Right kidney (tissue), 1 donor: Measurements from ENCODE around the gene KLF2.
"Not testable (repeated sequence)": the region's sequence is repeated elsewhere in the genome, so short reads cannot be mapped to it uniquely, and the experiment has no call there.

Experiments
- DNase-seq: peaks from one replicate; pipeline ENCODE4 v3.0.0-alpha.2; 2016

KLF2 gene

GRCh38 chr19:16337809-16338469, 13.3 kb downstream of the KLF2 start:
- DNase-seq: no peak

- DNase-seq: no peak
These were observed 14.1 kb downstream of the KLF2 start for GRCh38 chr19:16338470-16339360.

GRCh38 chr19:16339361-16339725, 14.7 kb downstream of the KLF2 start:
- no peak for DNase-seq

GRCh38 chr19:16340092-16340491, 15.5 kb downstream of the KLF2 start:
- DNase-seq: no peak

DNA sequence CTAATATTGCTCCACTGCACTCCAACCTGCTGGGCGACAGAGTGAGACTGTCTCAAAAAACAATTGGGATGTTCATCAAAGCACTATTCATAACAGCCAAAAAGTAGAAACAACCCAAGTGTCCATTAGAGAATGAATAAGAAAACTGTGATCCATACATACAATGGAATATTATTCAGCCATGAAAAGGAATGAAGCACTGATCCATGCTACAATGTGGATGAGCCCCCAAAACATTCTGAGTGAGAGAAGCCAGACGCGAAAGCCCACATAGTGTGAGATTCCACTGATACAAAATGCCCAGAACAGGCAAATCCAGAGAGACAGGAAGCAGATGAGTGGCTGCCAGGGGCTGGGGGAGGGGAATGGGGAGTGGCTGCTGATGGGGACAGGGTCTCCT, 16.0 kb downstream of the KLF2 start:
- DNase-seq: no peak

DNA sequence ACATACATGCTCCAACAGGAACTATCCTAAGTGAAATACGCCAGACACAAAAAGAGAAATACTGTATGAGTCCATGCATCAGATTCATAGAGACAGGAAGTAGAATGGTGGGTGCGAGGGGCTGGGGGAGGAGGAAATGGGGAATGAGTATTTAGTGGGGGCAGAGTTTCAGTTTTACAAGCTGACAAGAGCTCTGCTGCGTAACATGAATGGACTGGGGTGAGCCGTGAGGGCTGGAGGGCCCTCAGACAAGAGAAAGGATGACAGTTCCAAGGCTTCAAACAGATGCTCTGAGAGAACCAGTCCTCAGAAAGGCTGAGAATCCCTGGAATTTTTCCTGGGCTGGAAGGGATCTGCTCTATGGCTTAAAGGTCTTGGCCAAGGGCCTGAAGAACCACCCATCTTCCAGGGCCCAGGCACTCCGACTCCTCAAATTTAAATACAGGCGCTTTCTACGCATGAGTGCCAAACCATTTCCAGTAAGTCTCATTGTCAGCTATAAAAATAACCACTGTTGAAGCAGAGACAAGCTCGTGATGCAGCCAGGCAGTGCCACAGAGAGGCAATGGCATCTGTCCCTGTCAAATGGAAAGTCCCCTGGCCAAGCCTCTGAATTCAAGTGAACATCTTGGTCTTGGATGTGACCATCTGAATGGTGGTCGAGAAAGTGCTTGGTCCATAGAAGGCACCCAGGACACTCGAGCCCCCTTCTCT, 17.5 kb downstream of the KLF2 start:
- no peak for DNase-seq

DNA sequence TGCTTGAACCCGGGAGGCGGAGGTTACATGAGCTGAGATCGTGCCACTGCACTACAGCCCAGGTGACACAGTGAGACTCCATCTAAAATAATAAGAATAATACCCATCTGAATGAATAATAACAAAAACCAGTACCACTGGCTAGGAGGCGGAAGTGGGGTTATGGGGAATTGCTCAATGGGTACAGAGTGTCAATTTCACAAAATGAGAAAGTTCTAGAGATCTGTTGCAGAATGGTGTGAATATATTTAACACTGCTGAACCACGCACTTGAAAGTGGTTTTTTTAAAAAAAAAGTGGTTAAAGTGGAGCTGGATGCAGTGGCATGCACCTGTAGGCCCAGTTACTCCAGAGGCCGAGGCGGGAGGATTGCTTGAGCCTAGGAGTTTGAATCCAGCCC, 18.5 kb downstream of the KLF2 start:
- DNase-seq: no peak

GRCh38 chr19:16345457-16345856, 20.8 kb downstream of the KLF2 start:
- DNase-seq: no peak

GRCh38 chr19:16347099-16347498, 22.5 kb downstream of the KLF2 start:
- not testable (repeated sequence) for DNase-seq

DNA sequence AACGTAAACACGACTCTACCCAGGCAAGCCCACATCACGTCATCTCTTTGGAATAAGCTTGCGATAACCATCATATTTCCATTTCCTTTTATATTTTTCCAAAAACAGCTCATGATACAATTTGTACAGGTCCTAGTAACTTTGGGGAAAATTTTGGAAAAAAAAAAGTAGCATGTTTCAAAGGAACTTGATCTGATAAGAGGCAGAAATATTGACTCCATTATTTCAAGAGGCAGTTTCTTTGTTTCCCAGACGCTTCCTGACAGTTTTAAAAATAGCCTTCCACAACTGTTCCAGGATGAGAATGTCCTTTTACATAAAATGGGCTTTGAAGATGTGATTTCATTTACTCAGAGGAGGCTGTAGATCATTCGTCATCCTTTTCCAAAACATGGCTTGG, 23.1 kb downstream of the KLF2 start:
- DNase-seq: no peak

- DNase-seq: no peak
These were observed 25.0 kb downstream of the KLF2 start for GRCh38 chr19:16349551-16350152.

GRCh38 chr19:16351133-16351809, 26.6 kb downstream of the KLF2 start:
- DNase-seq: no peak

- DNase-seq: peak; percentile 54
These were observed 30.8 kb downstream of the KLF2 start for GRCh38 chr19:16355293-16356043.

DNA sequence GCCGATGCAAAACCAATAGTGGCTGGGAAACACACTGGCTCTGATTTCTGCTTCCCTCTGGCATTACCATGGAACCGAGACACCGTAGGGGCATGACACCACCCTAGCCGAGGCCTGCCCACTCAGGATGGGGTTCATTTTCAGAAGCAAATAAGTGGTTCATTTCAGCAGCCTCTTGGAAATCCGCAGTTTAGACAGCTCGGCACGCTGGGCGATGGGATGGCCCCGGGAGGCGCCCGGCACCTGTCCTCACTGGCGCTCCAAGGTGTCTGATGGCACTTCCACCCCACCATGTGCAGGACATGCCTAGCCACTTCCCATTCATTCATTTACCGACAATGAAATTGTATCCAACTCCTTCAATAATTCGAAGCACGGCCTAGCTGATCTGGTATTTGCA, 33.8 kb downstream of the KLF2 start:
- DNase-seq: no peak

GRCh38 chr19:16359074-16359473, 34.4 kb downstream of the KLF2 start:
- no peak for DNase-seq

- DNase-seq: no peak
These were observed 35.3 kb downstream of the KLF2 start for GRCh38 chr19:16359964-16360363.

DNA sequence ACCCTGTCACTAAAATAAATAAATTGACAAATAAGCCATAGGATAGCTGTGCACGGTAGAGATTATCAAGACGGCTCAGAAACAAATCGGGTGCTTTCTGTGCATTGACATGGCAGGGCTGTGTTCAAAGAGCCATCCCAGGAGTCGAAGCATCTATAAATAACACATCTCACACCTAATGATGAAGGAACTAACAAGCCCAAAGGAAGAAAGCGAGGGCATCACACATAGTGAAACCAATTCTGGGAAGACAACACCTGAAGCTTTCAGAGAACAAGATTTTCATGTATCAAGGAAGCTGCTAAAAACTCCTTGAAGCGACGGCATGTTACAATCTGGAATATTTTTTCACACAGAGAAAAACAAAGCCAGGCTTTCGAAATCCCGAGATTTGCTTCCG, 36.1 kb downstream of the KLF2 start:
- no peak for DNase-seq

DNA sequence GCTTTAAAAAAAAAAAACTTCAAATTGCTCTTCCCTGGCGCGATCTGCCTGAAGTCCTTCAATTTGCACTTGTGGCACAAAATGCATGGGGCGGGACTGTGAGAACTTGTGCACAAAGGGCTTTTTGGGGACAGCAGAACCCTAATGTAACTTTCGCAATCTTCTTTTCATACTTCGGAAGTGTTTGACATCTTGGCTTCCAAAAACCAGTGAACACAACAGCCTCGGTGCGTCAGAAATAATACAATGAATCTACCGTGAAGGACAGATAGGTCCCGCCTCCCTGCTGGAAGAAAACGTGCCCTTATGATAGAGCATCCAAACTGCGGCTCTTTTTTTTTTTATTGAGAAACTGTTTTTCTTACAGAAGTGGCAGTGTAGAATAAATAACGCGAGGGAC, 36.6 kb downstream of the KLF2 start:
- no peak for DNase-seq

DNA sequence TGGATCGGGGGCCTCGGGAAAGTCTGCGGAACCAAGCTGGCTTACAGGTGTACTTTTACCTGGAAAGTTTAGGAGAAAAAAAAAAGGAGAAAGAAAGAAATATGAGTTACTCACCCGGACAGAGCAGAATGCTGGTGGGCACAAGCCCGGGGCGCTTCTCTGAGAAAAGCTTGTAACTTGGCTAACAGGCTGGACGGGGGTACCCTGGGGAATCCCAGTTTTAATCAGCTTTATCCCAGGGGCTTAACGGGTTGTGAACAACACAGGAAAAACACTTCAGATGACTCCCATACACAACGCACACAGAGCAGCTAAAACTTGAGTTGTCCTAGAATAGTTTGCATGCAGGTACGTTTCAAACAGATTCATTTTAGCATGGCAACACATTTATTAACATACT, 37.3 kb downstream of the KLF2 start:
- DNase-seq: no peak

GRCh38 chr19:16363133-16363851, 38.7 kb downstream of the KLF2 start:
- no peak for DNase-seq

DNA sequence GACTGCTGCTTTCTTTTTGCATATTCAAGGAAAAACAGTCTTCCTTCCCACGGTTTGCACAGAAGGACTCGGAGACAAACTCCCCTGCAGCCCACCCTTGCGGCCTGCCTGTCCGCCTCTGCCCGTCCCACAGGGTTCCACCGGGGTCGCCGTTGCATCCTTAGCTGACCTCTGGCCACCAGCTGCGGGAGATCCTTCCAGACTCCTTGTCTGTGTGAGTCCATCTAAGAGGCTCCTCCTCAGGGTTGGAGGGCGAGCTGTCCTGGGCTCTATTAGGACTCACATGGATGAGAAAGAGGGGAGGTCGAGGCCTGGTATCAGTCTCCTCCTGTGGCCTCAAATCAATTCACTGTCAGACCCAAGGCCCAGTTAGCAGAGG, 39.2 kb downstream of the KLF2 start:
- no peak for DNase-seq
